Lower lobe of right lung (tissue), 2 donors: ENCODE results near the gene CD27. TPM values are rescaled to one million over a fixed set of nuclear protein-coding genes. Genes with fewer than 3 reads are reported as not detected.

Experiments used
- ATAC-seq, 2 donors: fragments of 200-7000 bp; cut with Tn5 transposase; one replicate each; pipeline ENCODE4 v1.9.1; 2020 to 2022; ENCODE audit warnings: mild to moderate bottlenecking in 2 of 2, moderate library complexity in 2 of 2
- DNase-seq: peaks from one replicate; pipeline ENCODE4 v3.0.0-alpha.2; 2020
- H3K27ac ChIP-seq: fragments of 200-600 bp; one replicate; pipeline ENCODE4 v1.8.0; 2022
- H3K27me3 ChIP-seq: fragments of 200-600 bp; one replicate; pipeline ENCODE4 v1.8.0; 2022; ENCODE audit warnings: low read depth
- H3K36me3 ChIP-seq: fragments of 200-600 bp; one replicate; pipeline ENCODE4 v1.8.0; 2022; ENCODE audit warnings: mild to moderate bottlenecking
- H3K4me1 ChIP-seq: fragments of 200-600 bp; one replicate; pipeline ENCODE4 v1.8.0; 2022
- H3K4me3 ChIP-seq: fragments of 200-600 bp; one replicate; pipeline ENCODE4 v1.8.0; 2022; ENCODE audit warnings: mild to moderate bottlenecking
- H3K9me3 ChIP-seq: fragments of 200-600 bp; one replicate; pipeline ENCODE4 v1.8.0; 2022
- intact Hi-C: fragments of 100-400 bp; cut with DNase I; formaldehyde crosslinking; loops from one replicate; pipeline ENCODE4 v1.11.0; 2022
- total RNA-seq: library from RNA; stranded (reverse); fragmentation: NEBNext Ultra II Directional; extraction: Animal tissue kit (Norgen Biotek cat#: 25700); gene quantifications from one replicate; pipeline ENCODE4 v1.2.1, GENCODE V29; 2021
- TF ChIP-seq, protein P1 (sequence below): fragments of 200-600 bp; IDR thresholded peaks from one replicate; pipeline ENCODE4 v1.8.0; 2022; ENCODE audit warnings: antibody characterized with exemption, mild to moderate bottlenecking
- donor health status: DM: no; HTN: yes; CAD: no; lungs with severe emphysema.

CD27 gene
- total RNA-seq, 1 donor from 2014 or later, result 2.3 TPM

DNA sequence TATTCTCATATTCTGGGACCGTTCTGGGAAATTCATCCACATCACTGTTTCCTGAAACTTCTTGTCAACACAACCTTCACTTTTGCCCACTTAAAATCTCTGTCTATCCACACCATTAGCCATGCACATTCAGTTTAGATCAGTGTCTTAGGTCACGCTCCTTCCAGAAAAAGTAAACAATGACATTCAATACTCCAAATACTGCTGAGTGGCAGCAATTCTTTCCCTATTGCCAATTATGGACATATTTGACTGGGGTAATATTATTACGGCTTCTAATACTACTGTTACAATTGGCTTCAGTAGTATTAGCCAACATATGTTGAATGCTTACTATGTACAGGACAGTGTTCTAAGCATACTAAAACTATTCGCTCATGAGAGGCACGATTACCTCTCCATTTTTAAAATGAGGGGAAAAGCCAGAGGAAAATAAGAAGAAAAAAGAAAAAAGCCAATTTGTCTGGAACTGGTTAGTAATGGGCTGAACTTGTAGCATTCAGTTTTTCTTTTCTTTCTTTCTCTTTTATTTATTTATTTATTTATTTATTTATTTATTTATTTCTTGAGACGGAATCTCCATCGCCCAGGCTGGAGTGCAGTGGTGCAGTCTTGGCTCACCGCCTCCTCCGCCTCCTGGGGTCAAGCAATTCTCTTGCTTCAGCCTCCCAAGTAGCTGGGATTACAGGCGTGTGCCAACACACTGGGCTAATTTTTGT lies 37.4 kb upstream of the CD27 start:
- no peak for ATAC-seq
- Histone ChIP-seq H3K27me3 (no peaks in the 10 kb centered on the region), H3K9me3 (no peaks in the 10 kb centered on the region), H3K36me3 (no peaks in the 10 kb centered on the region), H3K27ac (no peak overlapping the region), H3K4me3 (no peak overlapping the region), H3K4me1 (no peaks in the 10 kb centered on the region)
- intact Hi-C loops, result no loop called here
- DNase-seq, result no peak
- TF ChIP-seq, protein P1, sequence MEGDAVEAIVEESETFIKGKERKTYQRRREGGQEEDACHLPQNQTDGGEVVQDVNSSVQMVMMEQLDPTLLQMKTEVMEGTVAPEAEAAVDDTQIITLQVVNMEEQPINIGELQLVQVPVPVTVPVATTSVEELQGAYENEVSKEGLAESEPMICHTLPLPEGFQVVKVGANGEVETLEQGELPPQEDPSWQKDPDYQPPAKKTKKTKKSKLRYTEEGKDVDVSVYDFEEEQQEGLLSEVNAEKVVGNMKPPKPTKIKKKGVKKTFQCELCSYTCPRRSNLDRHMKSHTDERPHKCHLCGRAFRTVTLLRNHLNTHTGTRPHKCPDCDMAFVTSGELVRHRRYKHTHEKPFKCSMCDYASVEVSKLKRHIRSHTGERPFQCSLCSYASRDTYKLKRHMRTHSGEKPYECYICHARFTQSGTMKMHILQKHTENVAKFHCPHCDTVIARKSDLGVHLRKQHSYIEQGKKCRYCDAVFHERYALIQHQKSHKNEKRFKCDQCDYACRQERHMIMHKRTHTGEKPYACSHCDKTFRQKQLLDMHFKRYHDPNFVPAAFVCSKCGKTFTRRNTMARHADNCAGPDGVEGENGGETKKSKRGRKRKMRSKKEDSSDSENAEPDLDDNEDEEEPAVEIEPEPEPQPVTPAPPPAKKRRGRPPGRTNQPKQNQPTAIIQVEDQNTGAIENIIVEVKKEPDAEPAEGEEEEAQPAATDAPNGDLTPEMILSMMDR, result no peak

DNA sequence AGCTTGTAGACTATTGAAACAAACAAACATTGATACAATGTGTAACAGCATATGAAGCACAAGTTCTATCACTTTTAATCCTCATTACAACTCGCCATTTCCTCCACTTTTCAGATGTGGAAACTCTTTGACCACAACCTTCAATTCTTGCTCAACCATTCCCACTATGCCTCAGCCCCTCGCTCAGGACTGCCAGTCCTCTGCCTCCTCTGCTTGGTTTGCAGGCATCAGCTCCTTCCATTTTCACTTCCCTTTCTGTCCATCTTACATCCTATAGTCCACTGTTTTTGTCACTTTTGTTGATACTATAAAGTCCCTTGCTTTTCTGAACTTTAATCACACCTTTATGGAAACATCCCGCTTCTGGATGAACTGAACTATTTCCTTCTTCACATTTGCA lies 28.2 kb upstream of the CD27 start:
- DNase-seq (peak; percentile 60), ATAC-seq (peak; percentile 61 to 81)
- H3K9me3 ChIP-seq, result no peaks in the 10 kb centered on the region
- H3K27me3 ChIP-seq, result no peaks in the 10 kb centered on the region
- H3K36me3 ChIP-seq, result no peaks in the 10 kb centered on the region
- H3K4me3 ChIP-seq, result no peak overlapping the region
- no peak overlapping the region for H3K27ac ChIP-seq
- intact Hi-C loops, result no loop called here
- TF ChIP-seq, protein P1, result no peak
- H3K4me1 ChIP-seq, result peaks cover 5% of the 10 kb centered on the region

DNA sequence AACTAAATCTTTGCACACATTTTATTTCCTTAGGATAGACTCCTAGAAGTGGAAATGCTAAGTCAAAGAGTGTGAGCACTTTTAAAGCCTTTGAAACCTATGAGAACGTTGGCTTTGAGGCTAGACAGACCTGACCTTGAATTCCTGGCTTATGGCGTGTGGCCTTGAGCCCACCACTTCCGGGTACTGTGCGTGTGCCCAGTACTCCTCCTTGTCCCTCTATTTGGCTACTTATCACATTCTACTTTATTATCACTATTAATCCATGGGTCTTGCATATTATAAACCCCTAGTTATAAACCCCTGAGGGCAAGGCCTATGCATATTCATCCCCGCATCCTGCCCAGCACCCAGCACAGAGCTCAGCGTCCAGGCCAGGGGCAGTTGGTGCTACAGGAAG lies 26.0 kb upstream of the CD27 start:
- H3K27me3 ChIP-seq, result no peaks in the 10 kb centered on the region
- ATAC-seq, result no peak
- H3K4me3 ChIP-seq, result no peak overlapping the region
- H3K4me1 ChIP-seq, result peaks cover 7% of the 10 kb centered on the region
- intact Hi-C loops, result no loop called here
- no peaks in the 10 kb centered on the region for H3K9me3 ChIP-seq
- no peaks in the 10 kb centered on the region for H3K36me3 ChIP-seq
- no peak for DNase-seq
- TF ChIP-seq, protein P1, result no peak
- no peak overlapping the region for H3K27ac ChIP-seq

DNA sequence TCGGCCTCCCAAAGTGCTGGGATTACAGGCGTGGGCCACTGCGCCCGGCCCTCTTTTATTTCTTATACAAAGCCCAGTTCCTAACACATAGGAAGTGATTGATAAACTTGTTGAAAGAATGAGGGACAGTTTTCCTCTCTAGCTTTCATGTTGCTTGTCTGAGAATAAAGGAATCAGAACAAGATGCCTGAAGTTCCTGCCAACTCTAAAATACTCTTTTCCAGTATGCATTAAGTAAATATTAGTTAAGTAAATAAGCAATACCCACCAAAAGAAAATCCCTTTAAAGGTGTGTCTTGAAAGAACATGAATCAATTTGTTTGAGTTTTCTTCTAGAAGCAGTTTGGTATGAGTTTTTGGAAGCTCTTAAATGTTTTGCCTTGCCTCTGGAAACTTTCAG lies 24.4 kb upstream of the CD27 start:
- ATAC-seq (no peak), DNase-seq (no peak)
- intact Hi-C loops, result no loop called here
- no peaks in the 10 kb centered on the region for H3K27me3 ChIP-seq
- TF ChIP-seq, protein P1, result no peak
- no peaks in the 10 kb centered on the region for H3K36me3 ChIP-seq
- no peak overlapping the region for H3K27ac ChIP-seq
- H3K9me3 ChIP-seq, result no peaks in the 10 kb centered on the region
- H3K4me3 ChIP-seq, result no peak overlapping the region
- H3K4me1 ChIP-seq, result peaks cover 10% of the 10 kb centered on the region

DNA sequence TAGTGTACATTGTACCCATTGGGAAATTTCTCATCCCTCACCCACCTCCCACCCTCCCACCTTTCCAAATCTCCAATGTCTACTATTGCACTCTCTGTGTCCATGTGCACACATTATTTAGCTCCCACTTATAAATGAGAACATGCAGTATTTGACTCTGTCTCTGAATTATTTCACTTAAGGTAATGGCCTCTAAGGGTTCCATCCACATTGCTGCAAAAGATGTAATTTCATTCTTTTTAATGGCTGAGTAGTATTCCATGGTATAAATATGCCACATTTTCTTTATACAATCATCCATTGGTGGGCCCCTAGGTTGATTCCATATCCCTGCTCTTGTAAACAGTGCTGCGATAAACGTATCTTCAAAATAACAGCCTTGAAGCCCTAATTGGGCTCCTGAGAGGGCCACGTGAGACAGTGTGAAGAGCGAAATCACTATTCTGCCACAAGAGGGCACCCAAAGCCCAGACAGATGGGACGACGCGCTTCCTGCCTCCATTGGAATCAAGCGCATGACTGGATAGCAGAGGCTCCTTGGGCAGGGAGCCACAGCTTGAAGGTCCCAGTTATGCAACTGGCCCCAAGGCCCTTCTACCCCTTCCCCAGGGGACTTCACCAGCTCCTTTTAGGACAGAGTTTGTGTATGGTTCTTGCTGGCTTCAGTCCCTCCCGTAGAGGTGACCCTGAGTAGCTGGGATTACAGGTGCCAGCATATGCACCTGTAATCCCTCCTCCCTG lies 21.3 kb upstream of the CD27 start:
- peak; percentile 97 for ATAC-seq
- Histone ChIP-seq H3K36me3 (no peaks in the 10 kb centered on the region), H3K9me3 (no peaks in the 10 kb centered on the region), H3K4me1 (peaks cover 10% of the 10 kb centered on the region), H3K27ac (no peak overlapping the region), H3K27me3 (no peaks in the 10 kb centered on the region), H3K4me3 (no peak overlapping the region)
- intact Hi-C loops, result no loop called here
- peak; percentile 89 for DNase-seq
- TF ChIP-seq, protein P1, result peak; percentile 90
